Adipocyte (in vitro differentiated cells): ENCODE data around the gene PSMB2.

Experiments
- DNase-seq: peaks from one replicate; pipeline ENCODE4 v3.0.0-alpha.2; 2015; ENCODE audit warnings: low read depth
- H3K27me3 ChIP-seq: replicated peaks from 2 replicates; pipeline ENCODE4 v1.7.0; 2013; ENCODE audit warnings: mild to moderate bottlenecking, low read length, moderate library complexity; ENCODE audit not compliant: control insufficient read depth, insufficient read depth
- H3K36me3 ChIP-seq: 2 replicates; pipeline ENCODE4 v1.7.0; 2013; ENCODE audit warnings: low read length, mild to moderate bottlenecking, moderate library complexity; ENCODE audit not compliant: control insufficient read depth, insufficient read depth, severe bottlenecking
- H3K4me1 ChIP-seq: 2 replicates; pipeline ENCODE4 v1.7.0; 2013; ENCODE audit warnings: mild to moderate bottlenecking, low read length, moderate library complexity; ENCODE audit not compliant: control insufficient read depth, insufficient read depth
- H3K4me3 ChIP-seq: 2 replicates; pipeline ENCODE4 v1.7.0; 2013; ENCODE audit warnings: mild to moderate bottlenecking, low read length, moderate library complexity
- H3K9ac ChIP-seq: 2 replicates; pipeline ENCODE4 v1.7.0; 2013; ENCODE audit warnings: mild to moderate bottlenecking, low read length, moderate library complexity
- H3K9me3 ChIP-seq: 2 replicates; pipeline ENCODE4 v1.7.0; 2013; ENCODE audit warnings: mild to moderate bottlenecking, low read length, moderate library complexity; ENCODE audit not compliant: control insufficient read depth

Gene PSMB2

DNA sequence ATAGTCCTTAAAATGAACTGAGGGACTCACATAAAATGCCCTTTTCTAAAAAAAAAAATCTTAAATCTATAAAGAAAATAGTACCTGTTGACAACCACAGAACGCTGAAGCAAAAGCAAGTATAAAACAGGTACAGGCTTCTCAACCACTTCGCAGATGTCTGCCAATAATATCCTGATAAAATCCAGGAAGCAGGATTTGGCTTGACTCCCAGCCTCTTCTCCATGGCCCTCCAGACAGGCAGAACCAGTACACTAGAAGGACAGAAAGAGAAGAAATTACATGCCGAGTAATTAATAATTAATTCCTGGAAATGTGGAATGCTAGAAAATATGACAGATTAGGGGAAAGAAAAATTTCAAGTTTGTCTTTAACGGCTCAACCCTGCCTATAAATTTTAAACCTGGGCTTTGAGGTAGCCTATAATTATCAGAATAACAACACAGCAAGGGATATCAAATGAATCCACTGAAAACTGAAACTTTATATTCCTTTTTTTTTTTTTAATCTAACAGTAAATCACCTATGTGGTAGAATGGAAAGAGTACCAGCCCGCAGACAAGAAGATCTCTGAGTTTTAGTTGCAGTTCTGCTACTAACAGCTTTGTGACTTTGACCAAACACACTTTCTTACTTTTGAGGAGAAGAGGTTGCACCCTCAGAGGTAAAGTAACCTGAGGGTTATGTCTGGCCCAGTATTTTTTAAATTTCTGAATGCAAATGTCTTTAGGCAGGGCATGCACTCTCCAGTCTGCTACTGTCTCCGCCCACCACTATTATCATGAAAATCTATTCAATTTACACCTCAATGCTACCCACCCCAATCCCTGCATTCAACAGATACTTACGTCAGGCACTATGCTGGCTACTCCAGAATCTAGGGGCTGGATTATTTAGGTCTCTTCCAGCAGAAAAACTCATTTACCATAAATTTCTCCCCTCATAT lies 86.8 kb downstream of the PSMB2 start:
- peaks cover 38% of the 10 kb centered on the region for H3K4me1 ChIP-seq
- no peaks in the 10 kb centered on the region for H3K9me3 ChIP-seq
- H3K36me3 ChIP-seq, result peaks cover 17% of the 10 kb centered on the region
- H3K9ac ChIP-seq, result no peak overlapping the region
- no peaks in the 10 kb centered on the region for H3K27me3 ChIP-seq
- H3K4me3 ChIP-seq, result no peak overlapping the region
- DNase-seq, result no peak

DNA sequence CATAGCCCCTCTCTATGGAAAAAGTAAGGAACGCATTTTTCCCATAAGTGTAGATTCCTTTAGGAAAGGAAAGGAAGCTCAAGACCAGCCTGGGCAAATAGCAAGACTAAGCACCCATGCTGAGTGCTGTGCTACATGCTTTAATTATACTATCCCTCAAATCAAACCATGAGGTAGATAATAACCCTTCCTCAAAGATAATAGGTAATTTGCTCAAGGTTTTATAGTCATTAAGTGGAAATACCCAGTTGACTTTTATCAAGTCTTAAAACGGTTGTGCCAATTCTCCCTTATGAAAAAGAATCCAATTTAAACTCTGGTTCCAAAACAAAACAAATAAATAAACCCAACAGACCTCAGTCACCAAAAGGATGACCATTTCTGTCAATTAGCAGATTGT lies 87.5 kb downstream of the PSMB2 start:
- no peak overlapping the region for H3K4me3 ChIP-seq
- peaks cover 38% of the 10 kb centered on the region for H3K4me1 ChIP-seq
- no peaks in the 10 kb centered on the region for H3K27me3 ChIP-seq
- no peak overlapping the region for H3K9ac ChIP-seq
- no peak for DNase-seq
- H3K36me3 ChIP-seq, result peaks cover 22% of the 10 kb centered on the region
- no peaks in the 10 kb centered on the region for H3K9me3 ChIP-seq
